HG03460 (cell line): Measurements from ENCODE around the gene PEX13.
"Not testable (repeated sequence)": the region's sequence is repeated elsewhere in the genome, so short reads cannot be mapped to it uniquely, and the experiment has no call there.

ENCODE experiments used
- ATAC-seq: cut with Tn5 transposase; IDR thresholded peaks from one replicate; pipeline ENCODE4 v1.9.1; 2021; ENCODE audit not compliant: unreplicated experiment

The PEX13 gene, protein sequence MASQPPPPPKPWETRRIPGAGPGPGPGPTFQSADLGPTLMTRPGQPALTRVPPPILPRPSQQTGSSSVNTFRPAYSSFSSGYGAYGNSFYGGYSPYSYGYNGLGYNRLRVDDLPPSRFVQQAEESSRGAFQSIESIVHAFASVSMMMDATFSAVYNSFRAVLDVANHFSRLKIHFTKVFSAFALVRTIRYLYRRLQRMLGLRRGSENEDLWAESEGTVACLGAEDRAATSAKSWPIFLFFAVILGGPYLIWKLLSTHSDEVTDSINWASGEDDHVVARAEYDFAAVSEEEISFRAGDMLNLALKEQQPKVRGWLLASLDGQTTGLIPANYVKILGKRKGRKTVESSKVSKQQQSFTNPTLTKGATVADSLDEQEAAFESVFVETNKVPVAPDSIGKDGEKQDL

DNA sequence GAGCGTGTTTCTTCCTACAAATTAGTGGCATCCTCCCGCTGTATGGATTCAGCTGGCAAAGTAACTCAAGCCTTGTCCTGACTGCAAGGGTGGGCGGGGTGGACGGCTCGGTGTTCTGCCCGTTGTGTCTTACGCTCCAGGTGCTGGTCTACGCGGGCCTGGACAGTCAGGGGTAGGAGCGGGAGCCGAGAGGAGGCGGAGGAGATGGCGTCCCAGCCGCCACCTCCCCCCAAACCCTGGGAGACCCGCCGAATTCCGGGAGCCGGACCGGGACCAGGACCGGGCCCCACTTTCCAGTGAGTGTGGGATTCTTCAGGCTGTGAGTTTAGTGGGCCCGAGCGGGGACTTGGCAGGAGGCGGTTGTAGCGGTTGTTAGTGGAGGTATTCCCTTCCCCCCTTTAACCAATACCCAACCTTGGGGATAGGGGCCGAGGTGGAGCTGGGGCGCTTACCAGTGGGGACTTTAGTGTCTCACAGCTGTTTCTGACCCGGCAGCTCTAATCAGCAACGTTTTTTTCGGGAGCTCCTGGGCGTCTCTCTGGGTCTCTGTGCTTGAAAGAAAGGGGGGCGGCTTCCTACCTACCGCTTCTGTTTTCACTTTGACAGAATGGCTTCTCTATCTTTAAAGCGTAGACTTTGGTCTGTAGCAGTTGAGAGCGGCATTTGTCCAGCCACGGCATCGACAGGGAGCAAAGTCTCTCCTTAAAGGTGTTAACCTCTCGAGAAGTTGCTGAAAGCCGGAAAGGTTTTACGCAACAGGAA lies at the start of gene PEX13, which contains the start of gene PUS10:
Gene PEX13 (plus strand): TSS at position 165 of the 762 bp plus-strand sequence. CDS start 40 bp downstream, at position 205.
Gene PUS10 (minus strand): TSS at position 700 of the 762 bp plus-strand sequence. CDS start 6,365 bp downstream, outside the sequence.
- ATAC-seq, result peak; percentile 80

DNA sequence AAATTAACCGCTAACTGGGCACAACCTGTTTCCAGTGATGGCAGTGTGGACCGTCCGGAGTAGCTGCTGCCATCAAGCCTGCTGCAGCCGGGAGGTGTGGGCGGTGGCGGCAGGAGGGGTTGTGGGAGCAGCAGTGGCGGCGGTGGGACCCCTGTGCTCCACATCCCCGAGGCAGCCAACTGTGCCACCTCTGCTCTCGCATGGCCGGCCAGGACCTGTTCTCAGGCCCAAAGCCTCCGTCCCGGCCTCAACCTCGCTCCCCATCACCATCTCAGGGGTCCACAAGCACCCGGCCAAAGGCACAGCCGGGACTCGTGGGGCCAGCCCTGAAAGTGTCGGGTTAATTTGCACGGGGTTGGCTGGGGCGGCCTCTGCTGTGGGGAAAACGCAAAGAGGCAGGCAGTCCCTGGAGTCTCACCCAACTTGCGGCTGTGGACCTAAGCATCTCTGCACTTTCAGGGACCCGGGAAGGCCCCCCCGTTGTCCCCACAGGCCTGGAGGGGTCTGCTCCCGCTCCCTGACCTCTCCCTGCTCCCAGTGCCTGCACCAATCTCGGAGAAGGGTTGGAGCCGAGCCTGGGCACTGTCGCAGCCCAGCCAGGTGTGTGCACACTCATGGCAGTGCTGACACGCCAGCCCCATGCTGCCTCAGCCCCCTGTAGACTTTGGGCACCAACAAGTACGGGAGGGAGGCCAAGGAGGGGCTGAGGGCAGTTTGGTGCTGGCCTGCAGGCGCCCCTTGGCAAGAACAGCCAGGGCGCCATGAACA lies 44.4 kb upstream of the PEX13 start:
- no peak for ATAC-seq

GRCh38 chr2:60973705-60974104 lies 43.8 kb upstream of the PEX13 start:
- no peak for ATAC-seq

DNA sequence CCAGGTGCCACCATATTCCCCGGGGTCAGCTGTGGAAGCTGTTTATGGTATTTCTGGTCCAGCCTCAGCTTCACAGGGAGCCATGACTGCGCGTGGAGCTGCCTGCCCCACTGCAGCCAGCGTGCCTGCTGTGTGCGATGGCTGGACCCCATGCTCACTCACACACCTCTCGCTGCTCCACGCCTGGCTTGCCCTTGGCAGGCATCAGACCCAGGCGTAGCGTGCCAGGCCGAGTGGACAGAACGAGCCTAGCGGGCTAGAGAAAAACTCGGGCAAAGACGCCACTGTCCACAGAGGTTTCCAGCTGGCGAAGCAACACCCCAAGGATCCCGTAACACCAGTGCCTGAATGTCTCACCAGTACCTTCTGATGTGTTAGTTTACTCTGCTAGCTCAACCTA lies 42.9 kb upstream of the PEX13 start:
- ATAC-seq, result no peak

GRCh38 chr2:60976256-60976850 lies 41.2 kb upstream of the PEX13 start:
- ATAC-seq, result no peak

- ATAC-seq, result no peak
These were observed 40.5 kb upstream of the PEX13 start for GRCh38 chr2:60976875-60977561.

DNA sequence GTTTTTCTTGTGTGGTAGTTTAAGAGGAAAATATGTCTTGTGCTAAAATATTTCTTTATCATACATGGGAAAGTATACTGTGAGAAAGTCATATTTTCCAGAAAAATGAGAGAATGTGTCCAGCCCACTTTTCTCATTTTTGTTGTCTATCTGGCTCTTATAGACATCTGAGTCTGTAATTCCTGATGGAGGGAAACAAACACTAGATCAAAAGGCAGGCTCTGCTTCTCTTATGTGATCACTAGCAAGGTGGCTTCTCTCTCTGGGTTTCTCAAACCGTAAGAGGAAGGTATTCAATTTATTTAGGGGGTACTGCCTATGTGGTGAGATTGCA lies 40.0 kb upstream of the PEX13 start:
- no peak for ATAC-seq

- ATAC-seq, result no peak
These were observed 38.3 kb upstream of the PEX13 start for GRCh38 chr2:60979231-60979630.

DNA sequence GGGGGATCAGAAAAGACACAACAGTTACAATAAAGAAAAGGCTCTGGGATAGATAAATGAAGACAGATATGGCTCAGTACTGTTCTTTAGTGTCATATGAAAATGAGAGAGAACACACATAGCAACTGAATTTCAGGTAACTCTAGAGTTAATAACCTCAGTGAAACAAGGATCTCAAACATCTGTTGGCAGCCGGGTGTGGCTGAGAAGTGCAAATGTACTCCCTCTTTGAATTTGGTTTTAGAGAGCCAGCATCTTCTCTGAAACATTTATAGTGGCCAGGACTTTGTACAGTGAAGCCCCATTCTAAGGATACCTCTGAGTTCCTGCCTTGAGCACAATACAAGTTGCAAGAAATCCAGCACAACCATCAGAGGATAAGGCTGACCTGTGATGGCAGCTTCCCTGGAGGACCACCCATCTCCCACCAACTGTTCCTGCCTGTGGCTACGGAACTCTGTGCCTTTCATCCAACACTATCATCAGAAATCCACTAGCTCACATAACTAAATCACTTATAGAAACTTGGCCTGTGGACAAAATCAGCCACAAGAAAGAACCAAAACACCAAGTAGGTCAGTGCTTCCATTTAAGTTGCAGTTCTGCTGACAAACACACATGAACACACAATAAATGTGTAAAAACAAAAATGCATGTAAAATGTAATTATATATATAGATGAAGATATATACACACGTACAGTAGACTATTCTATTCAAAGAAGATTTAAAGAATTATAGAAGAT lies 37.3 kb upstream of the PEX13 start:
- no peak for ATAC-seq

DNA sequence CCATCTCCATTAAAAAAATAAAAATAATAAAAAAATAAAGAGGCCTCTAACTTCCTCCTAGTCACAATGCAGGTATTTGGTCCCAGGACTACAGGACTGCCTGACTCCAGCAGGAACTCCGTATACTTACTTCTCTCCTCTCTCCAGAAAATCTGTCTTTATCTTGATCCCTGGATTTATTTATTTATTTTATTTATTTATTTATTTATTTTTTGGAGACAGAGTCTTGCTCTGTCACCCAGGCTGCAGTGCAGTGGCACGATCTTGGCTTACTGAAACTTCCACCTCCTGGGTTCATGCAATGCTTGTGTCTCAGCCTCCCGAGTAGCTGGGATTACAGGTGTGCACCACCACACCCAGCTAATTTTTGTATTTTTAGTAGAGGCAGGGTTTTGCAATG lies 35.5 kb upstream of the PEX13 start:
- ATAC-seq, result not testable (repeated sequence)

GRCh38 chr2:60984720-60985119 lies 32.8 kb upstream of the PEX13 start:
- ATAC-seq, result peak; percentile 51

GRCh38 chr2:60987041-60987440 lies 30.5 kb upstream of the PEX13 start:
- no peak for ATAC-seq

- ATAC-seq, result not testable (repeated sequence)
These were observed 29.9 kb upstream of the PEX13 start for GRCh38 chr2:60987656-60988055.

- ATAC-seq, result no peak
These were observed 28.3 kb upstream of the PEX13 start for GRCh38 chr2:60989259-60989658.

DNA sequence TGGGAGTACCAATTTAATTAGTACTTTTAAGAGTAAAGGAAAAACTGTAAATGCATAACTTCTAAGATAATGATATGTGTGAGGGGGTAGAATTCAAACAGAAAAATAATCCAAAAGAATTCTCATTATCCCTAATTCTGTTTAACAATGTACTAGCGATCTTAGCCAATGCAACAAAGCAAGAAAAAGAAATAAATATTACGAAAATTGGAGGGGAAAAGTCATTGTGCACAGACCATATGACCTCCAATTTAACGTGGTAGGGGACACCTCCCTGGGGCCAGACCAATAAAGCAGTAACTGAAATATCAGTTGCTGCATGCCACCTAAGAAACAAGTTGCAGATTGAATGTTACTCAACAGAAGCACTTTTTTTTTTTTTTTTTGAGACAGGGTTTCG lies 25.9 kb upstream of the PEX13 start:
- ATAC-seq, result no peak

GRCh38 chr2:60992985-60993392 lies 24.5 kb upstream of the PEX13 start:
- peak; percentile 95 for ATAC-seq

- no peak for ATAC-seq
These were observed 23.4 kb upstream of the PEX13 start for GRCh38 chr2:60994131-60994530.

DNA sequence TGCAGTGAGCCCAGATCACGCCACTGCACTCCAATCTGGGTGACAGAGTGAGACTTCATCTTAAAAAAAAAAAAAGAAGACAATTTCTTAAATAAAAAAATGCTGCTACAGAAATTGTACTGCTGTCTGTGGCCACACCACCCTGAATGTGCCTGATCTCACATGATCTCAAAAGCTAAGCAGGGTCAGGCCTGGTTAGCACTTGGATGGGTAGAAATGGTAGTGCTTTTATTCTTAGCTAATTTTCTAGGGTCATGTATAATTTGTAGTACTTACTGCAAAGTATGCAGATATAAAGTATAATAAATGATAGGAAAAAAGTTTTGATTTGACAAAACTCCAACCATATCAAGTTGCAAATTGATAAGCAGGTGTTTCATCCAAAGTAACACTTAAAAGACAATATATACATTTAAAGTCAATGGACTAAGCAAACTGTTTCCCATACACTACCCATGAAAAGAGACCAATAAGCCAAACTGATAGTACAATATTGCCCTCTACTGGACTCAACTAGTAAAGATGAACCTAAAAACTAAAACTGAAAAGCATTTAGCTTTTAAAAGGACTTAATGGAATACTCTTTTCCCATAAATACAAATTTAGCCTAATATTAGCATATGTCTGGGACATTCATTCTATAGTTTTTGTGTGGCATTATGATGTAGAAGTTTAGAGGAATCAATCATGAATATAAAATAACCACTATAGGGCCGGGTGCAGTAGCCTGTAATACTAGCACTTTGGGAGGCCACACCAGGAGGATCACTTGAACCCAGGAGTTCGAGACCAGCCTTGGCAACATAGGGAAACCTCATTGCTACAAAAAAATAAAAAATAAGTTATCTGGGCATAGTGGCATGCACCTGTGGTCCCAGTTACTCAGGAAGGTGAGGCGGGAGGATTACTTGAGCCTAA lies 18.6 kb upstream of the PEX13 start:
- no peak for ATAC-seq

DNA sequence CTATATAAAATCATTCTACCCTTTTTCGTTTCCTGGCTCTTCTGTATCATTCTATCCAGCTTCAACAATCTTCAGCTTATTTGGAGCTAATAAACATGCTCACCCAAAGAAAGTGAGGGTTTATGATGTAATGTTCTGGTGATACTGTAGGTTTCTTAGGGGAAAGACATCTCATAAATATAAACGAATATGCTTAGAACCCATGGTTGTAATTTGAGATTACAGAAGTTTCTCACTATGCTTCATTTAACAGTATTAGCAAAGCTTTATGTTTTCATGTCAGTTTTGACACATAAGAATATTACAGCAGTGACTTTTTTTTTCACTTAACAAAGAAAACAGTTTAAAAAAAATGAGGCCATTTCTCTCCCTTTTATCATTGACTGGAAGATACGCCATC lies 11.8 kb upstream of the PEX13 start:
- ATAC-seq, result no peak
